CD4-positive, alpha-beta T cell treated with Interferon gamma for 1 hour (primary cell): ENCODE data around the gene ABL1.

Experiments
- DNase-seq: peaks from one replicate; pipeline ENCODE4 v3.0.0-alpha.2; 2020

ABL1 gene

GRCh38 chr9:130935648-130936271, 100.7 kb downstream of the ABL1 start:
- DNase-seq, result no peak

DNA sequence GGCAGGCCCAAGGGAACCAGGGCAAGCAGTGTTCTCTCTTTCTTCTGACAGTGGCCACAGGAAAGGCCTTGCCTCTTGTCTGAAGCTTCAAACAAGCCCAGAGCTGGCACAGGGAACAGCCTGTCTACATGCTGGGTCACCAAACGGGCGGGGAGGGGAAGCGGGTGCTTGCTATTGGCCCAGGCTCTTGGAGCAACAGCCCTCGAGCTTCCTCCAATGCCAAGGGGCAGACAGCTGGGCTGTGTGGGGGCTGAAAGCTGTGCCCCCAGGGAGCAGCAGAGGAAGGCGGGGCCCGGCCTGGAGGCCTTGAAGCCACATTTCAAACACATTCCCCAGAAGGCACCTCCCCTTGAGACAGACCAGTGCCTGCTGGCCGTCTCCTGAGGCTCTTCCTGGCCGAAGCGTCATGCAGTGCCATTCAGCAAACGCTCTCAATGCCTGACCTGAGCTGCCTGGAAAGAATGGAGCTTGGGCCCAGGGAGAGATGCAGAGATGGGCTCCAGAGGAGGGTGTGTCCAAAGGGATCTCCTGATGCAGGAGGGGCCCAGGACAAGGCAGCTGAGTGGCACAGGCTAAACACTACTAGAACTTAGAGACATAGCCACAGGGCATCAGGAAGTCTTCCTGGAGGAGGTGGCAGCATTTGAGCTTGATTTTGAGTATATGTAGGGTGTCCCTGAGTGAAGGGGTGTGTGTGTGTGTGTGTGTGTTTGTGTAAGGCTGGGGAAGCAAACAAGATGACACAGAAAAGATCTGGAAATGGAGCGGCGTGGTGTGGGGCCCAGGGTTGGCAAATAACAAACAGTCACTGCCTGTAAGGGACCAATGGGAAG, 101.4 kb downstream of the ABL1 start:
- DNase-seq, result no peak
